Sigmoid colon (tissue), 7 donors: ENCODE data around the gene LCP1. TPM values are rescaled to one million over a fixed set of nuclear protein-coding genes. Genes with fewer than 3 reads are reported as not detected.

Experiments used
- DNase-seq: peaks from one replicate; pipeline ENCODE4 v3.0.0-alpha.2; 2019
- H3K27ac ChIP-seq, 4 donors: fragments of 200-600 bp; sonication (generic); one replicate each; pipeline ENCODE4 v1.5.1; 2016 to 2019; ENCODE audit warnings: mild to moderate bottlenecking in 1 of 4
- H3K27me3 ChIP-seq, 3 donors: fragments of 200-600 bp; sonication (generic); one replicate each; pipeline ENCODE4 v1.5.1; 2019; ENCODE audit warnings: mild to moderate bottlenecking in 1 of 3
- H3K36me3 ChIP-seq, 4 donors: fragments of 200-600 bp; sonication (generic); one replicate each; pipeline ENCODE4 v1.5.1; 2016 to 2019
- H3K4me1 ChIP-seq, 4 donors: fragments of 200-600 bp; sonication (generic); one replicate each; pipeline ENCODE4 v1.5.1; 2017 to 2019
- H3K4me3 ChIP-seq, 4 donors: fragments of 200-600 bp; sonication (generic); one replicate each; pipeline ENCODE4 v1.5.1; 2017 to 2019; ENCODE audit warnings: mild to moderate bottlenecking in 2 of 4, moderate library complexity in 1 of 4
- H3K9me3 ChIP-seq, 4 donors: fragments of 200-600 bp in 3 of 4; sonication (generic) in 3 of 4; one replicate each; pipeline versions ENCODE4 v1.5.1 to v1.6.1; 2013 to 2019
- EP300 ChIP-seq, 4 donors: sonication (generic); formaldehyde crosslinking; IDR thresholded peaks; one replicate each; pipeline ENCODE4 v1.6.1; 2017; ENCODE audit warnings: antibody characterized with exemption in 4 of 4
- POLR2A ChIP-seq, 2 donors: fragments of 450-650 bp; IDR thresholded peaks; one replicate each; pipeline ENCODE4 v1.6.1; 2016; ENCODE audit warnings: antibody characterized with exemption in 2 of 2, mild to moderate bottlenecking in 2 of 2, moderate library complexity in 2 of 2
- POLR2AphosphoS5 ChIP-seq, 4 donors: sonication (generic); formaldehyde crosslinking; IDR thresholded peaks; one replicate each; pipeline ENCODE4 v1.6.1; 2017; ENCODE audit warnings: antibody characterized with exemption in 4 of 4
- WGBS, 2 donors: extraction: QIAGEN DNeasy Blood & Tissue Kit; methylation state at CpG; one replicate each; pipeline ENCODE4 v1.1.7; 2013; 5-methylcytosine and 5-hydroxymethylcytosine counted together
- intact Hi-C: fragments of 100-400 bp; cut with DNase I; formaldehyde crosslinking; loops from one replicate; pipeline ENCODE4 v1.15.1; 2023
- polyA plus RNA-seq, 3 donors: library from polyadenylated mRNA; stranded (reverse); fragments of 200-250 nt; gene quantifications; one replicate each; pipeline ENCODE4 v1.2.3, GENCODE V29; 2013
- total RNA-seq, 4 donors: library from RNA; depleted of rRNA; stranded (reverse); fragments of >200 nt; gene quantifications; one replicate each; pipeline ENCODE4 v1.1.0, GENCODE V29; 2016
- TF ChIP-seq, protein P1 (sequence below), 4 experiments: fragments of 450-650 bp in 3 of 4; fragments of 200-600 bp in 1 of 4; IDR thresholded peaks; one replicate each; pipeline ENCODE4 v1.5.1; 2016 to 2019; ENCODE audit warnings: antibody characterized with exemption in 4 of 4, mild to moderate bottlenecking in 3 of 4, moderate library complexity in 2 of 4
- donor health status: healthy with polysubstance abuse.
- donor health status: Bipolar disorder and iron deficiency.
- donor health status: healthy.

Gene LCP1
- total and polyA plus RNA-seq, 7 donors, result 10.0 to 112 (median 27.4) TPM

DNA sequence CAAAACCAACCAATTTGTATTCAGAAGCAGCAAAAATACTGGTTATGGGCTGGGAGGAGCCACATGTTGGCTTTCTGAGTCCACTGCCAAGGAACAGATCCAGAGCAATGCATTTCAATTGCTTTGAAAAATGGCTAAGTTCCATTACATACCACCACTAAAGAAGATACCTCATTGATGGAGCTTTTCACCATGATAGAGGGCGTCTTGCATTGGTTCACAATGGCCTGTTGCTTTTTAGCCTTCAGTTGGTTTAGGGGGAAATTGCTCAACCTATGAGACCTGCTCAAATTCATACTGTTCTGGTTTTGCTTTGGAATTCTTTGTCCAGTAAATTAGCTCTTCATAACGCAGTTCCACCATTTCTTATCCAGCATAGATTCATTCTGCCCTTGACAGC lies 55.9 kb downstream of the LCP1 start:
- peaks cover 0 to 5% (median 0%) of the 10 kb centered on the region in 3 donors for H3K27me3 ChIP-seq
- no peak overlapping the region for H3K27ac ChIP-seq
- 71 to 75% methylated on average over 2 of the region's 2 CpGs for WGBS, 2 donors
- no peak overlapping the region for H3K4me3 ChIP-seq
- TF ChIP-seq, protein P1, sequence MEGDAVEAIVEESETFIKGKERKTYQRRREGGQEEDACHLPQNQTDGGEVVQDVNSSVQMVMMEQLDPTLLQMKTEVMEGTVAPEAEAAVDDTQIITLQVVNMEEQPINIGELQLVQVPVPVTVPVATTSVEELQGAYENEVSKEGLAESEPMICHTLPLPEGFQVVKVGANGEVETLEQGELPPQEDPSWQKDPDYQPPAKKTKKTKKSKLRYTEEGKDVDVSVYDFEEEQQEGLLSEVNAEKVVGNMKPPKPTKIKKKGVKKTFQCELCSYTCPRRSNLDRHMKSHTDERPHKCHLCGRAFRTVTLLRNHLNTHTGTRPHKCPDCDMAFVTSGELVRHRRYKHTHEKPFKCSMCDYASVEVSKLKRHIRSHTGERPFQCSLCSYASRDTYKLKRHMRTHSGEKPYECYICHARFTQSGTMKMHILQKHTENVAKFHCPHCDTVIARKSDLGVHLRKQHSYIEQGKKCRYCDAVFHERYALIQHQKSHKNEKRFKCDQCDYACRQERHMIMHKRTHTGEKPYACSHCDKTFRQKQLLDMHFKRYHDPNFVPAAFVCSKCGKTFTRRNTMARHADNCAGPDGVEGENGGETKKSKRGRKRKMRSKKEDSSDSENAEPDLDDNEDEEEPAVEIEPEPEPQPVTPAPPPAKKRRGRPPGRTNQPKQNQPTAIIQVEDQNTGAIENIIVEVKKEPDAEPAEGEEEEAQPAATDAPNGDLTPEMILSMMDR (IDR thresholded peaks at IDR 0.05), result no peak
- TF ChIP-seq POLR2A (IDR thresholded peaks at IDR 0.05), result no peak
- no peak for TF ChIP-seq POLR2AphosphoS5 (IDR thresholded peaks at IDR 0.05)
- no peak for TF ChIP-seq EP300 (IDR thresholded peaks at IDR 0.05)
- intact Hi-C loops, result no loop called here
- no peak for DNase-seq
- H3K4me1 ChIP-seq, result no peaks in the 10 kb centered on the region
- H3K36me3 ChIP-seq, result no peaks in the 10 kb centered on the region
- no peaks in the 10 kb centered on the region for H3K9me3 ChIP-seq

DNA sequence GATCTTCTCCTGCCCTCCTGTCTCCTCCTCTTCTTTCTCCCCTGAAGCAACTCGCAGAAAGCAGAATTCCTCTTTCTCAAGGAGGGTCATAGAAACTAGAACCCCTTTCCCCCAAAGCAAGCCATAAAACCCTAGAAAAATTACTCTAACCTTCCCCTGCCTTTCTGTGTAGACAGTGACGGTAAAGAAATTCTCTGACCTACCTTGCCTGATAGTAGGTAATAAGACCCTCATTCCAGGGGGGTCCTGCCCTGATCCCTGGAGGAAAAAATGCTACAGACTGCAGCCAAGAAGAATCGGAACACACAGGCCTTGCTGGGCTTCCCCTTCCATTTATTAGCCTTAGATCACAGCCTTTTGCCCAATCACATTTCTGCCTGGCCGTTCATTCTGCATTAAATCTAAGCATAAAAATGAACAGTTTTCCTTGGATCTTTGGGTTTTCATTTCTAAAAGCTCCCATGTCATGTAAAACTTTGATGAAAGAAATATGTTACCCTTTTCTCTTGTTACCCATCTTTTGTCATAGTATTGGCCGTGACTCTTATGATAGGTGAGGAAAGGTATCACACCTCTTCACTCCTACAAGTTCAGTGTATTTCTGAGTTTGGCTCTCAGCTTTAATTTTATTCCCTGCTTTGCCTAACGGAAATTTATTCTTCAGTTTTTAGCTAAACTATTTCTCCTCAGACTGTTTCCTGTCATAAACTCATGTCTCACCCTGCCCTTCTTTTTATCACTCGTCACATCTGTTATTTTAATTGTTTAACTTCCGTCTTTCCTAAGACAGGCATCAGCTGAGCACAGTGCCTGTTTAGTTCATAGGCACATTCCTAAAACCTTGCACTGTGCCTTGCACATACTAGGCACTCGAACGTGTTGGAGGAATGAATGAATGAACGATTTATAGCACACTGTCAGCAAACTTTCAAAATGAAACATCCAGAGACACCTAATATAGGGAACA lies 56.7 kb downstream of the LCP1 start:
- intact Hi-C loops, result no loop called here
- Histone ChIP-seq H3K36me3 (no peaks in the 10 kb centered on the region), H3K9me3 (no peaks in the 10 kb centered on the region), H3K4me1 (no peaks in the 10 kb centered on the region), H3K27ac (no peak overlapping the region), H3K4me3 (no peak overlapping the region), H3K27me3 (peaks cover 0 to 5% (median 0%) of the 10 kb centered on the region in 3 donors)
- TF ChIP-seq POLR2AphosphoS5 (IDR thresholded peaks at IDR 0.05), result no peak
- TF ChIP-seq POLR2A (IDR thresholded peaks at IDR 0.05), result no peak
- TF ChIP-seq, protein P1 (IDR thresholded peaks at IDR 0.05), result no peak
- TF ChIP-seq EP300 (IDR thresholded peaks at IDR 0.05), result no peak
- 32 to 34% methylated on average over 11 of the region's 11 CpGs for WGBS, 2 donors
- no peak for DNase-seq

DNA sequence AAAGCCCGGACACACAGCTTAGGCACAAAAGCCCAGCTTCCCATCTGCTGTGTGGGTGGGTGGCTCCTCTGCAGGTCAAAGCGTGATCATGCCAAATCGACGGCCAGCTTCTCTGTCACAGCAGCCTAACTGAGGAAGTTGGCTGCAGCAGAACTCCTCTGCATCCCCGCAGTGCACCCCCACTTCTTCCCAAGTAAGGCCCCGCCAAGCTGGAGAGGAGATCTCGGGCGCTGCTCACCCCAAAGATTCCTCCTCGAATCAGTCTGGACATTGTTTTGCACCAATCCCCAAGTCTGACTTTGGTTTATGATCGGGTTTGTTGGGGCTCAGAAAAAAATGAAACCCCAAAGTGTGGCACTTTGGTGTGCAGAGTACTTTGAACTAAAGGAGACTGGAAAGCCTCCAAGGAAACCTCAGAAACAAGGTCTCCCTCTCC lies 57.4 kb downstream of the LCP1 start:
- 54 to 85% methylated on average over 10 of the region's 10 CpGs for WGBS, 2 donors
- no peak overlapping the region for H3K27ac ChIP-seq
- TF ChIP-seq POLR2AphosphoS5 (IDR thresholded peaks at IDR 0.05) (no peak), EP300 (IDR thresholded peaks at IDR 0.05) (no peak), POLR2A (IDR thresholded peaks at IDR 0.05) (no peak)
- TF ChIP-seq, protein P1 (IDR thresholded peaks at IDR 0.05), result no peak
- DNase-seq, result no peak
- no peaks in the 10 kb centered on the region for H3K36me3 ChIP-seq
- H3K4me3 ChIP-seq, result no peak overlapping the region
- no peaks in the 10 kb centered on the region for H3K9me3 ChIP-seq
- no peaks in the 10 kb centered on the region for H3K4me1 ChIP-seq
- intact Hi-C loops, result no loop called here
- H3K27me3 ChIP-seq, result no peaks in the 10 kb centered on the region

DNA sequence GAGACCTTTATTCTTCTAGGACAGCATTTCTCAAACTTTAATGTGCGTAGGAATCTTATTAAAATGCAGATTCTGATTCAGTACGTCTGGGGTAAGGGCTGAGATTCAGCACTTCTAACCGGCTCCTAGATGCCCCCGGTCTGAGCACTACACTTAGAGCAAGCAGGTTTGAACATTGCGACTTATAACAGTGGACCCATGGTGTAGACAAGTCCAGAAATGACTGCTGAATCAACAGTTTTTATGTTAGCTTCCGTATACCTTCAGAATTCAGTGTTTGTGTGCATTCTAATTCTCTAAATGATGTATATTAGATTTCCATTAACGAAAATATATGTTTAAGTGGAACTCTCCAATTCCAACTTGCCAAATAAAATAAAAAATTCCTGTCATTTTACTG lies 59.7 kb downstream of the LCP1 start:
- WGBS, 2 donors, result 86 to 92% methylated on average over 7 of the region's 7 CpGs
- DNase-seq, result no peak
- no peaks in the 10 kb centered on the region for H3K9me3 ChIP-seq
- TF ChIP-seq, protein P1 (IDR thresholded peaks at IDR 0.05), result no peak
- TF ChIP-seq POLR2A (IDR thresholded peaks at IDR 0.05), result no peak
- TF ChIP-seq POLR2AphosphoS5 (IDR thresholded peaks at IDR 0.05), result no peak
- no peak for TF ChIP-seq EP300 (IDR thresholded peaks at IDR 0.05)
- intact Hi-C loops, result no loop called here
- no peaks in the 10 kb centered on the region for H3K27me3 ChIP-seq
- H3K4me1 ChIP-seq, result no peaks in the 10 kb centered on the region
- no peak overlapping the region for H3K27ac ChIP-seq
- H3K36me3 ChIP-seq, result no peaks in the 10 kb centered on the region
- H3K4me3 ChIP-seq, result no peak overlapping the region
